OCI-LY3 (cell line): Measurements from ENCODE around the gene ALDH9A1.

ENCODE experiments used
- H2AFZ ChIP-seq: fragments of 200-600, 300-600 bp; shearing (Covaris generic); 2 replicates; pipeline ENCODE4 v1.6.0; 2014; ENCODE audit warnings: antibody characterized with exemption, low read depth, low read length
- H3K27ac ChIP-seq: fragments of 200-600, 300-600 bp; sonication (generic); 2 replicates; pipeline ENCODE4 v1.5.1; 2014; ENCODE audit warnings: mild to moderate bottlenecking, low read length, moderate library complexity, mixed read lengths
- H3K27me3 ChIP-seq: fragments of 200-600, 300-600 bp; sonication (generic); 2 replicates; pipeline ENCODE4 v1.6.1; 2014; ENCODE audit warnings: low read depth, low read length, mixed read lengths
- H3K36me3 ChIP-seq: fragments of 200-600, 300-600 bp; sonication (generic); replicated peaks from 2 replicates; pipeline ENCODE3; 2014; ENCODE audit warnings: low read depth, low read length, mixed read lengths
- H3K4me1 ChIP-seq: fragments of 300-600, 200-600 bp; sonication (generic); 2 replicates; pipeline ENCODE4 v1.6.1; 2014; ENCODE audit warnings: low read length, mixed read lengths
- H3K4me2 ChIP-seq: fragments of 200-600, 300-600 bp; sonication (generic); 2 replicates; pipeline ENCODE4 v1.6.1; 2014; ENCODE audit warnings: low read length, mixed read lengths
- H3K4me3 ChIP-seq: fragments of 300-600, 200-600 bp; sonication (generic); 2 replicates; pipeline ENCODE4 v1.5.1; 2014; ENCODE audit warnings: antibody characterized with exemption, mild to moderate bottlenecking, low read length, moderate library complexity
- H3K79me2 ChIP-seq: fragments of 300-600, 200-600 bp; shearing (Covaris generic); 2 replicates; pipeline ENCODE4 v1.6.1; 2014; ENCODE audit warnings: mild to moderate bottlenecking, low read length, mixed read lengths
- H3K9ac ChIP-seq: fragments of 300-600, 200-600 bp; shearing (Covaris generic); 2 replicates; pipeline ENCODE4 v1.6.0; 2014; ENCODE audit warnings: mild to moderate bottlenecking, low read length, moderate library complexity
- H3K9me3 ChIP-seq: fragments of 200-600, 300-600 bp; shearing (Covaris generic); 2 replicates; pipeline ENCODE4 v1.6.1; 2014; ENCODE audit warnings: low read length, mixed read lengths; ENCODE audit not compliant: insufficient read depth
- H4K20me1 ChIP-seq: fragments of 200-600, 300-600 bp; sonication (generic); 2 replicates; pipeline ENCODE4 v1.6.1; 2016; ENCODE audit warnings: low read length, mixed read lengths; ENCODE audit not compliant: insufficient read depth
- CTCF ChIP-seq: fragments of 200-600, 300-600 bp; sonication (generic); IDR thresholded peaks from 2 replicates; pipeline ENCODE4 v1.5.1; 2014; ENCODE audit warnings: antibody characterized with exemption, low read length, low read depth
- EZH2phosphoT487 ChIP-seq: fragments of 200-600 bp; shearing (Covaris generic); IDR thresholded peaks from 2 replicates; pipeline ENCODE4 v1.6.1; 2018; ENCODE audit warnings: antibody characterized with exemption, mixed run types, low read depth

Gene ALDH9A1

DNA sequence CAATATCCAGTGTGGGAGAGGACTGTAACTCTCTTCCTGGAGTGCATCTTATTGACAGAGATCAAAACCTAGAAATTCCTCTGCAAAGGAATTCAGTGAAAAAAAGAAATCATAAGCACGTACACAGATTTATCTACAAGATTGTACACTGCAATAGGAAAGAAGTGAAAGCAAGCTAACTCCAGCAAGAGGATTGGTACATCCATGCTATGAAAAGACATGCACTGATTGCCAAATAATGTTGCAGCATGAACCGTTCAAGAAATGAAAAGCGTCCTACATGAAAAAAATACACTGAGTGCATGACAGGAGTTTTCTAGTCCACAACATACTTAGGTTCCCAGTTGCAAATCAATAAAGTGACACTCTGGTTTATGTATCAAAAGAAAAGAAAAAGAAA lies 69.2 kb downstream of the ALDH9A1 start:
- Histone ChIP-seq H3K36me3 (no peaks in the 10 kb centered on the region), H4K20me1 (peaks cover 14% of the 10 kb centered on the region; the same call in 1 of the 2 replicates), H3K4me2 (no peak overlapping the region), H3K4me3 (no peak overlapping the region), H3K27ac (no peak overlapping the region), H3K9ac (no peak overlapping the region), H2AFZ (no peak overlapping the region), H3K9me3 (no peaks in the 10 kb centered on the region), H3K4me1 (peaks cover 29% of the 10 kb centered on the region), H3K27me3 (peaks cover 32% of the 10 kb centered on the region), H3K79me2 (no peaks in the 10 kb centered on the region)
- no peak for TF ChIP-seq EZH2phosphoT487
- no peak for TF ChIP-seq CTCF

- Histone ChIP-seq H3K9ac (no peak overlapping the region), H3K4me2 (no peak overlapping the region), H3K79me2 (no peaks in the 10 kb centered on the region), H3K36me3 (no peaks in the 10 kb centered on the region), H3K4me1 (peaks cover 21% of the 10 kb centered on the region), H3K4me3 (no peak overlapping the region), H2AFZ (no peak overlapping the region), H3K27me3 (peaks cover 30% of the 10 kb centered on the region), H4K20me1 (peaks cover 8% of the 10 kb centered on the region; the same call in 1 of the 2 replicates), H3K27ac (no peak overlapping the region), H3K9me3 (no peaks in the 10 kb centered on the region)
- no peak for TF ChIP-seq CTCF
- no peak for TF ChIP-seq EZH2phosphoT487
These were observed 70.1 kb downstream of the ALDH9A1 start for GRCh38 chr1:165628147-165628822.

DNA sequence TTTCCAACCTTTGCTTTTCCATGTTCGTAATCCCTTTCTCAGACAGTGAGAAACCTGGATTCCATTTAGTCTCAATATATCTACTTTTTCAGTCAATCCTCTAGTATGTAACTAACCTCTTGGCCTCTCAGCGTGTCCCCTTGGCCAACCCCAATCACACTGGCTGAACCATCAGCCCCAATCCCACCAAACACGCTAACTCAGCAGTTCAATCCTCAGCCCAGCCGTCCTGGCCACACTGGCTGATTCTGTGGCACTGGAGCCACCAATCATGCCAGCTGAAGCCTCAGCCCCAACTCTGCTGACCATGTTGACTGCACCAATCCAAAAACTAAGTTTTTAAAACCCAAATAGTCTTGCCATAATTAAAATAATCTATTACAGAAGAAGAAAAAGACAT lies 73.9 kb downstream of the ALDH9A1 start:
- TF ChIP-seq CTCF (no peak), EZH2phosphoT487 (no peak)

DNA sequence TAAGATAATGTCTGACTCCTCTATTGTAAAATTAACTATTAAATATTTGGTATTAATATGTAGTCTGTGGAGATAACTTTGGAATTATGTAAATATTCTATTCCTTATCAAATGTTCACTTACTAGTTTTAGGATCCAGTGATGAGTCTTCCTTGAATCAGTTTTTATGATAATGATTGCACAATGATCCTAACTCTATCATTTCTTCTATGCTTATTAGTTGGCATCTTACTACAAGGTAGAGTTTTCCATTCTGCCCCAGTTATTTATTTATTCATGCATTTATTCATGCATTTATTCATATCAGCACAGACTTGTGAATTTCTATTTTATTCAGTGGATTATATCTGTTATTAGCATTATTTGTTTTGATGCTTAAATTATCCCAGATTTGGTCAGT lies 74.7 kb downstream of the ALDH9A1 start:
- no peaks in the 10 kb centered on the region for H3K4me1 ChIP-seq
- no peak overlapping the region for H3K27ac ChIP-seq
- H3K27me3 ChIP-seq, result peaks cover 18% of the 10 kb centered on the region
- H3K4me3 ChIP-seq, result no peak overlapping the region
- TF ChIP-seq EZH2phosphoT487 (no peak), CTCF (no peak)
- H3K9ac ChIP-seq, result no peak overlapping the region
- no peaks in the 10 kb centered on the region for H3K79me2 ChIP-seq
- H4K20me1 ChIP-seq, result no peaks in the 10 kb centered on the region
- no peak overlapping the region for H2AFZ ChIP-seq
- no peaks in the 10 kb centered on the region for H3K36me3 ChIP-seq
- no peaks in the 10 kb centered on the region for H3K9me3 ChIP-seq
- no peak overlapping the region for H3K4me2 ChIP-seq

More for the DNA sequence above, 73.9 kb downstream of the ALDH9A1 start:
- no peak overlapping the region for H3K27ac ChIP-seq
- H3K79me2 ChIP-seq, result no peaks in the 10 kb centered on the region
- H3K4me1 ChIP-seq, result no peaks in the 10 kb centered on the region
- H3K4me3 ChIP-seq, result no peak overlapping the region
- H3K4me2 ChIP-seq, result no peak overlapping the region
- no peaks in the 10 kb centered on the region for H4K20me1 ChIP-seq
- H3K9ac ChIP-seq, result no peak overlapping the region
- H3K27me3 ChIP-seq, result peaks cover 18% of the 10 kb centered on the region
- no peak overlapping the region for H2AFZ ChIP-seq
- H3K9me3 ChIP-seq, result no peaks in the 10 kb centered on the region
- H3K36me3 ChIP-seq, result no peaks in the 10 kb centered on the region
